IPS-NIHi11 (cell line): ENCODE measurements around the gene EFCC1.
"Not testable (repeated sequence)": the region's sequence is repeated elsewhere in the genome, so short reads cannot be mapped to it uniquely, and the experiment has no call there.

ENCODE experiments used
- DNase-seq: peaks from one replicate; pipeline ENCODE4 v3.0.0; 2012; ENCODE audit warnings: mixed read lengths, low spot score

Gene EFCC1

GRCh38 chr3:129054605-129055104 lies 53.6 kb downstream of the EFCC1 start:
- DNase-seq = no peak

DNA sequence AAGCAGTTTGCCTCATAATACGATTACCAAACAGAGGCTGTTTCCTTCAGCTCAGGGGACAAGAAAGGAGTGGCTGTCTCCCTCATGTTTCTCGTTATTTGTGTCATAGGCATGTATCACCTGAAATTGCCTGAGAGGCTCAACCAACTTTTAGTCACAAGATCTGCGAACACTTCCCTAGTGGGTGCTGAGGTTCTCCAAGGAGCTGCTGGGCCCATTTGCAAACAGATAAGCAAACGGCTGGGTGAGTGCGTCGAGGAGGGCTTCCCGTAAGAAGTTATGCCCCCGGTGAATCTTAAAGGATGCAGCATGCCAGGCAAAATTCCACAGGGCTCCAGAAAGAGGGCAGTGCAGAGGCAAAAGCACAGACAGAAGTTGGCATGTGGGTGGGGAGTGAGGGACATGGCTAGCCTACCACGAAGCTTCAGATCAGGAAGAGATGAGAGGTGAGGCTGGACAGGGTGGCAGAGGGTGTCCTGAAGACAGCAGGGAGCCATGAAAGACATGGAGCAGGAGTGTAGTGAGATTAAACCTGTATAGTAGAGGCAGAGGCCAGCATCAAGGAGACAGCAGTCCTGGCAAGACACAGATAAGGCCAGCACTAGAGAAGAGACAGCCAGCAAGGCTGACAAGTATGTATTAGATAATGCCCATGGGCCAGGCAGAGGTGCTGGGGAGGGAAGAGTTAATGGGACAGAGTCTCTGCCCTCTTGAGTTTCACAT lies 55.5 kb downstream of the EFCC1 start:
- DNase-seq = no peak

DNA sequence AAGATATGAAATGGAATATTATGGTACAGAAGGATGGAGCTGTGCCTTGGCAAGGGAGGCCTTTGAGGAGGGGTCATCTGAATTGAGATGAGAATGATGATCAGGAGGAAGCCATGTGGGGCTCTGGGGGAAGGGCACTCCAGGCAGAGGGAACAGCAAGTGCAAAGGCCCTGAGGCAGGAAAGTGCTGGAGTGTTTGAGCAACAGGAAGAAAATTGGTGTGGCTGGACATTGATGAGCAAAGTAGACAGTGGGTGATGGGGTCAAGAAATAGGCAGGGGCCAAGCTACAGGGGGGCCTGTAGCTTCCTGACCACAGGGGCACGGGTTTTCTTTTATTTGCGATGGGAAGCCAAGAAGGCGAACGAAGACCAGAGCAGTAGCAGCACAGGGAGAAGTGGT lies 56.1 kb downstream of the EFCC1 start:
- no peak for DNase-seq

DNA sequence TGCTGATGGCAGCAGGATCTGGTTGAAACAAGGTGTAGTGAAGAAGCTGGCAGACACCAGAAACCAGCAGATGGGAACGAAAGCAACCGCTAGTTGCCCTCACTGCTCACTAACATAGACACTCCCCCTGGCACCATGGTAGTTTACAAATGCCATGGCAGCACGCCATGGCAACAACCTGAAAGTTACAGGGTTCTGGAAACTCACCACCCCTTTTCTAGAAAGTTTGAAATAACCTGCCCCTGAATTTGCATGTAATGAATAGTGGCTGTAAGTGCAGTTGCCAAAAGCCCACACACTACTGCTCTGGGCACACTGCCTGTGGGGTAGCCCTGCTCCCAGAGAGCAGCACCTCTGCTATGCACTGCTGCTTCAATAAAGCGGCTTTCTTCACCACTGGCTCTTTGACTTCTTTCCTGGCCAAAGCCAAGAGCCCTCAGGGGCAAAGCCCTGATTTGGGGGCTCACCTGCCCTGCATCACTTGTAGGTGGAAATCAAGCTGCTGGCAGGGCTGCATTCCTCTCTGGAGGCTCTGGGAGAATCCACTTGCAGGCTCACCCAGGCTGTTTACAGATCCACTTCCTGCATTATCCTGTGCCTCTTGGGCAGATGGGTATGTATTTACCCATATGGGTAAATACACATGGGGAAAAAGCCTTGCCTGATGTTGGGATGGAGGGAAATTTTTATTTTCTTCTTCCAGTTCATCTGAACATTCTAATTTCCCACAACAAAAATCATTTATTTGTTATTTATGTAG lies 57.5 kb downstream of the EFCC1 start:
- DNase-seq = no peak

DNA sequence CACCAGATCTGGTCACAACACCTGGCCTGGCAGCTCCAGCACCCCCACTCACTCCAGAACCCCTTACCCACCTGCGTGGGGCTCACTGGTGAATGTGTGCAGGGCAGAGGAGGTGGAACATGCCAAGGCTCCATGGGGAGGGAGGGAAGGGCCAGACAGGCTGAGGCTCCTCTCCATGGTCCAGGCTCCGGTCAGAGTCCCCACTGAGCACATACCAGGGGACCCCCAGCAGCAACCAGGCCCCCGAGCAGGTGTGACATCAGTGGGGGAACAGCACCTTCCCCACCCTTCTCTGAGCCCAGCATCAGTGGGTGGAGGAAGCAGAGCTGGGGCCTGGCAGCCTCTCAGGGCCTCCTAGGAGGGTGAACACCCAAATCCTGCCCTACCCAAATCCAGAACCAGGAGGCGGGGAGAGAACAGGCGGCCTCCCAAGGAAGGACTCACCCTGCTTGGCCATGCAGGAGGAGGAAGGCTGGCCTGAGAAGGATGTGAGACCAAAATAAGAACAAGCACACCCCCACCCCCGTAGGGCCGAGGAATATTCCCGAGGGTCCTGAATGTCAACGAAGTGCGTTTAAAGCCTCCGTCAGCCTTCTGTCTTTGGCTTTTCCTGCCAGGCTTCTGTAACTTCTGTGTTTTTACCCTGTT lies 58.3 kb downstream of the EFCC1 start:
- DNase-seq = no peak

DNA sequence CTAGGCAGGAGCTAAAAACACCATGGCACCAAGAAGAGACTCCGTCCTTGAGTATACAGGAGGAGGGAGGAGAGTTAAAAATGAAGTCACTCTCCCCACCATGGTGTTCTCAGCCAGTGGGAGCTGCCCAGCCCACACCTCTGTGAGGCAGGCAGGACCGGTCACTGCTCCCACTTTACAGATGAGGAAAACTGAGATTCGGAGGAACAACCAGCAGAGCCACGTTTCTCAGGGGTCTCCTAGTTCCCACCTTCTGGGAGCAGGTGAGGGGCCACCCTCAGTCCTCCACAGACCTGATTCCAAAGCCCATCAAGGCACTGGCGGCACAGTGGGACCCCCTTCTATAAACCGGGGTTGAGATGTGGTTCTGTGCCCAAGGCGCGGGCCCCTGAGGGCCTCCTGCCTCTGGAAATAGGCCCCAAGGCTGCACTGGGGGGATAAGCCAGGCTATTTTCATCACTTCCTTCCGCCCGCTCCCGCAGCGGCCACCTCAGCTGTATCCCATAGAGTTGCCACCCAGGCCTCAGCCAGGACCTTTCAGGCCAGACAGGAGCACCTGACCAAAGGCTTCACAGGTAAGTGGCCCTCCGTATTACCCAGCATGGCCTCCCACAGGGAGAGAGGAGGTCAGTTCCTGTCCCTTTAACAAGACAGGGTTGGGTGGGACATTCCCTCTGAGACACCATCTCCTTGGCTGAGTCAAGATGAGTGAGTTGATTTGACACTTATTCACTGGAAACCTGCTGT lies 59.3 kb downstream of the EFCC1 start, which contains the start of gene GP9:
GP9 (plus strand) TSS at position 504 of the 747 bp plus-strand sequence. CDS start 961 bp downstream, outside the sequence.
- no peak for DNase-seq

- no peak for DNase-seq
Measured at GRCh38 chr3:129061023-129061887, 60.2 kb downstream of the EFCC1 start.

- no peak for DNase-seq
Measured at GRCh38 chr3:129061888-129062834, 61.1 kb downstream of the EFCC1 start.

DNA sequence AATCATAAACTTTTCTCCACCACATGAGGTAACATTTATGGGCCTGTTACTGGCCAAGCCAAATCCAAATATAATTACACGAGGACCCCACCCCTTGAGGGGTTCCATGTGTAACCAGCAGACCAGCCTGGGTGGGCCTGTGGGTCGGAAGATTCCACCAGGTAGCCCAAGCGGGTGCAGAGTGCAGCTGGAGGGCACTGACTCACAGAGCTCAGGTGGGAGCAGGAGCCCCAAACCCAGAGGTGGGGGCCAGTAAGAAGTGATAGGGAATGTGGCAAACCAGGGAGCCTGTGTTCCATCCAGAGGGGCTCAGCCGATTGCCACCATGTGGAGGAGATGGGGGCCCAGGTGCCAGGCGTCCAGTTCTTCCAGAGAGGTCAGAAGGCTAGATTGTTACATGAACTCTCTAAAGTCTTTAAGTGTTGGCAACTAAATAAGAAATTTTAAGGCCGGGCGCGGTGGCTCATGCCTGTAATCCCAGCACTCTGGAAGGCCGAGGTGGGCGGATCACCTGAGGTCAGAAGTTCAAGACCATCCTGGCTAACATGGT lies 62.1 kb downstream of the EFCC1 start:
- DNase-seq = no peak

DNA sequence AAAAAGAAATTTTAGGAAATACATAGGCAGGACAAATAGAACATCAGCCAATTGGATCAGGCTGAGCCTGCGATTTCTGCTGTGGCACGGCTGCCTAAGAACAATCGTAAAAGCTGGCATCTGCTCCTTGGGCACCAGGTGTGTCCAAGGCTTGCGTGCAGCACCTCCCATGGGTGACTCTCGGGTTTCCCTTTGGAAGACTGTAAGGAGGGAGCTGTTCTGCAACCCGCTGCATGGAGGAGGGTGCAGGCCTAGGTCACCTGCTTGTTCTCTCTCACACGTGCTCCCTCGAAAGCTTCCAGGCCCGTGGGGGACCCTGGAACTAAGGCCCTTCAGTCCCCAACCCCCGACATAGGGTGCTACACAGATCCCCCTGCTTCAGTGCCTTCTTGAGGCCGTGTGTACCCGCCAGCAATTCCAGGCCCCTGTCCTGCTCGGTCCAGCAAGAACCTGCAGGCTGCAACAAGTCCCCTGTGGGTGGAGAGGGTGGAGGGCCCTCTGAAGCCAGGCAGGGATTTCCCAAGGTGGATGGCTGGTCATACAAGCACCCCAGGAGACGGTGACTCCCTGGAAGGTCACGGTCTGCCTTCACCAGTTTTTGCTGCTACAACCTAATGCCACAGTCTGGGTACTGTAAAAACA lies 62.9 kb downstream of the EFCC1 start:
- DNase-seq = no peak

- no peak for DNase-seq
Measured at GRCh38 chr3:129065016-129065719, 64.1 kb downstream of the EFCC1 start.

DNA sequence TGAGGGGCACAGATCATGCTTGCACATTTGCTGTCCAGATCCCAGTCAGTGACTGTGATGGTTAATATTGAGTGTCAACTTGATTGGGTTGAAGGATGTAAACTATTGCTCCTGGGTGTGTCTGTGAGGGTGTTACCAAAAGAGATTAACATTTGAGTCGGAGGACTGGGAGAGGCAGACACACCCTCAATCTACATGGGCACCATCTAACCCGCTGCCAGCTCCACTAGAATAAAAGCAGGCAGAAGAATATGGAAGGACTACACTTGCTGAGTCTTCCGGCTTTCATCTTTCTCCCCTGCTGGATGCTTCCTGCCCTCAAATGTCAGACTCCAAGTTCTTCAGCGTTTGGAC lies 64.6 kb downstream of the EFCC1 start:
- no peak for DNase-seq

DNA sequence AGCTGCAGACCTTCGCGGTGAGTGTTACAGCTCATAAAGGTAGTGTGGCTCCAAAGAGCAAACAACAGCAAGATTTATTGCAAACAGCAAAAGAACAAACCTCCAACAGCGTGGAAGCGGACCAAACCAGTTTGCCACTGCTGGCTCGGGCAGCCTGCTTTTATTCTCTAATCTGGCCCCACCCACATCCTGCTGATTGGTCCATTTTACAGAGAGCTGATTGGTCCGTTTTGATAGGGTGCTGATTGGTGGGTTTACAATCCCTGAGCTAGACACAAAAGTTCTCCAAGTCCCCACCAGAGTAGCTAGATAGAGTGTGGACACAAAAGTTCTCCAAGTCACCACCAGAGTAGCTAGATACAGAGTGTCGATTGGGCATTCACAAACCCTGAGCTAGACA lies 66.6 kb downstream of the EFCC1 start:
- not testable (repeated sequence) for DNase-seq

DNA sequence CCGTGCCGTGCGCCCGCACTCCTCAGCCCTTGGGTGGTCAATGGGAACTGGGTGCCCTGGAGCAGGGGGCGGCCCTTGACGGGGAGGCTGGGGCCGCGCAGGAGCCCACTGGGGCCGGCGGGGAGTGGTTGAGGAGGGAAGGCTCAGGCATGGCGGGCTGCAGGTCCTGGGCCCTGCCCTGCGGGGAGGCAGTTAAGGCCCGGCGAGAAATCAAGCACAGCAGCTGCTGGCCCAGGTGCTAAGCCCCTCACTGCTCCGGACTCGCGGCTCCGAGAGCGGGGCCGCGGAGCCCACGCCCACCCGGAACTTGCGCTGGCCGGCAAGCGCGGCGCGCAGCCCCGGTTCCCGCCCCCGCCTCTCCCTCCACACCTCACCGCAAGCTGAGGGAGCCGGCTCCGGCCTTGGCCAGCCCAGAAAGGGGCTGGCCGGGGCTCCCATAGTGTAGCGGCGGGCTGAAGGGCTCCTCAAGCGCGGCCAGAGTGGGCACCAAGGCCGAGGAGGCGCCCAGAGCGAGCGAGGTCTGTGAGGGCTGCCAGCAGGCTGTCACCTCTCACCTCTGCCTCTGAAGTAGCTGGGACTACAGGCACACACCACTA lies 67.3 kb downstream of the EFCC1 start:
- no peak for DNase-seq

- DNase-seq = not testable (repeated sequence)
Measured at GRCh38 chr3:129069313-129070085, 68.4 kb downstream of the EFCC1 start.

DNA sequence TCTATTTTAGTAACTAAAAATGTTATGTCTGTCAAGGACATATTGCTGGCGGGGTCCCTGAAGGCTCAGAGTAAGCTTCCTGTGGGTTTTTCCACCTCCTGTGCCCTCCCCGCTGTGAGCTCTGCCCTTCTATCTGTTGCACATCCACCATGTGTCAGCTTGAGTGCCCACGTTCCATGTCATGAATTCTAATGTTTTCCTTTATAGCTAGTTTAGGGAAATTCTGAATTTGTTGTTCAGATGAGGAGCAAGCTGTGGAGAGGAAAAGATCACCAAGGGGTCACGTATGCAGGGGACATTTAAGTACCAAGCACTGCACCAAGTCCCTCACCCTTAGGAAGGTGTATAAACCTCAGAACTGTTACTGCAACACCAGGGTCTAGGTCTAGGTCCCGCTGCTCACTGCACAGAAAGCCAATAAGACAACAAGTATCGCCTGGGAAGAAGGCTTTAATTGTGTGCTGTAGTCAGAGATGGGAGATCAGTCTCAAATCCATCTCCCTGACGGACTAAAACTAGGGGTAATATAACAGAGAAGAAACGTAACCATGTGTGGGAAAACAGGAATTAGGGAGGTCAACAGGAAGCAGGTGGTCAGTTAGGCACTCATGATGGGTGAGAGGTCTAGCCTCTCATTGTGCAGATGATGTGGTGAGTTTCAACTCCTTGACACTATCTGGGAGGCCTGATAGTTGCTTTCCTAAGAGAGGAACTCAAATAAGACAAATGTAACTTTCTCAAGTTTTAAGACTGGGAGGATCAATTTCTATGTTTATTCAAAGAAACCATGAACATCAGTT lies 69.2 kb downstream of the EFCC1 start:
- no peak for DNase-seq
